ENCODE measurements around the gene CLPX. TPM values are rescaled to one million over a fixed set of nuclear protein-coding genes. Genes with fewer than 3 reads are reported as not detected.
"Not testable (repeated sequence)": the region's sequence is repeated elsewhere in the genome, so short reads cannot be mapped to it uniquely, and the experiment has no call there.

CLPX gene
- total and polyA plus RNA-seq, 2 donors (not counting 1 experiment from before 2014, with no cell fraction given): 16.6 to 54.5 TPM

- Mint-ChIP-seq H3K27ac (no peak overlapping the region), H3K4me1 (no peaks in the 10 kb centered on the region), H3K4me3 (no peak overlapping the region), H3K27me3 (no peaks in the 10 kb centered on the region), H3K9me3 (ENCODE audit: insufficient read depth) (no peaks in the 10 kb centered on the region)
- Histone ChIP-seq H3K4me1 (ENCODE audit: control insufficient read depth in 2 of 2, insufficient read depth in 2 of 2, low read length in 2 of 2) (no peaks in the 10 kb centered on the region), H3K36me3 (replicated peaks in 1 of 2; ENCODE audit: control extremely low read depth in 1 of 2, control insufficient read depth in 1 of 2, extremely low read depth in 1 of 2, insufficient read depth in 2 of 2, low read length in 1 of 2) (peaks cover 1 to 20% of the 10 kb centered on the region in 2 experiments), H3K4me3 (ENCODE audit: control extremely low read depth in 1 of 5, extremely low read depth in 1 of 5, insufficient read depth in 1 of 5, low read depth in 2 of 5, low read length in 4 of 5) (no peak overlapping the region), H3K27me3 (replicated peaks in 1 of 4; ENCODE audit: control extremely low read depth in 1 of 4, control insufficient read depth in 3 of 4, insufficient read depth in 4 of 4, low read length in 3 of 4) (no peaks in the 10 kb centered on the region), H2AFZ (ENCODE audit: insufficient read depth, low read depth, low read length, poor library complexity, severe bottlenecking) (no peak overlapping the region), H3K9me3 (ENCODE audit: control extremely low read depth in 1 of 3, control insufficient read depth in 2 of 3, insufficient read depth in 1 of 3, low read length in 2 of 3) (no peaks in the 10 kb centered on the region), H3K4me2 (replicated peaks; ENCODE audit: low read depth, low read length, poor library complexity, severe bottlenecking) (no peak overlapping the region), H3K27ac (ENCODE audit: low read length in 2 of 2) (no peak overlapping the region), H4K20me1 (ENCODE audit: control insufficient read depth, insufficient read depth, low read length, poor library complexity, severe bottlenecking) (no peaks in the 10 kb centered on the region), H3K9ac (ENCODE audit: low read length) (no peak overlapping the region), H3K79me2 (ENCODE audit: control insufficient read depth, insufficient read depth, low read length) (no peaks in the 10 kb centered on the region)
- WGBS (ENCODE audit: insufficient coverage): 80% methylated on average over 1 of the region's 7 CpGs
- intact Hi-C loops (cut with micrococcal nuclease): no loop called here
- ATAC-seq (ENCODE audit: low read depth) (no peak), DNase-seq (no peak)
- no peak for TF ChIP-seq EZH2 (IDR thresholded peaks at IDR 0.05; ENCODE audit: borderline replicate concordance, insufficient read depth, low read depth, low read length, poor library complexity, severe bottlenecking)
- TF ChIP-seq, protein P1, sequence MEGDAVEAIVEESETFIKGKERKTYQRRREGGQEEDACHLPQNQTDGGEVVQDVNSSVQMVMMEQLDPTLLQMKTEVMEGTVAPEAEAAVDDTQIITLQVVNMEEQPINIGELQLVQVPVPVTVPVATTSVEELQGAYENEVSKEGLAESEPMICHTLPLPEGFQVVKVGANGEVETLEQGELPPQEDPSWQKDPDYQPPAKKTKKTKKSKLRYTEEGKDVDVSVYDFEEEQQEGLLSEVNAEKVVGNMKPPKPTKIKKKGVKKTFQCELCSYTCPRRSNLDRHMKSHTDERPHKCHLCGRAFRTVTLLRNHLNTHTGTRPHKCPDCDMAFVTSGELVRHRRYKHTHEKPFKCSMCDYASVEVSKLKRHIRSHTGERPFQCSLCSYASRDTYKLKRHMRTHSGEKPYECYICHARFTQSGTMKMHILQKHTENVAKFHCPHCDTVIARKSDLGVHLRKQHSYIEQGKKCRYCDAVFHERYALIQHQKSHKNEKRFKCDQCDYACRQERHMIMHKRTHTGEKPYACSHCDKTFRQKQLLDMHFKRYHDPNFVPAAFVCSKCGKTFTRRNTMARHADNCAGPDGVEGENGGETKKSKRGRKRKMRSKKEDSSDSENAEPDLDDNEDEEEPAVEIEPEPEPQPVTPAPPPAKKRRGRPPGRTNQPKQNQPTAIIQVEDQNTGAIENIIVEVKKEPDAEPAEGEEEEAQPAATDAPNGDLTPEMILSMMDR (IDR thresholded peaks at IDR 0.05): no peak
- ChIA-PET POLR2A (no interaction called here), CTCF (interaction anchor here (0.5 to 1.5 kb wide), 2 partner anchors 14 to 673 kb away, joined by 3 to 4 read pairs; partner anchors contain the start of gene UBAP1L)
Measured at GRCh38 chr15:65100442-65100841, 84.7 kb downstream of the CLPX start.

DNA sequence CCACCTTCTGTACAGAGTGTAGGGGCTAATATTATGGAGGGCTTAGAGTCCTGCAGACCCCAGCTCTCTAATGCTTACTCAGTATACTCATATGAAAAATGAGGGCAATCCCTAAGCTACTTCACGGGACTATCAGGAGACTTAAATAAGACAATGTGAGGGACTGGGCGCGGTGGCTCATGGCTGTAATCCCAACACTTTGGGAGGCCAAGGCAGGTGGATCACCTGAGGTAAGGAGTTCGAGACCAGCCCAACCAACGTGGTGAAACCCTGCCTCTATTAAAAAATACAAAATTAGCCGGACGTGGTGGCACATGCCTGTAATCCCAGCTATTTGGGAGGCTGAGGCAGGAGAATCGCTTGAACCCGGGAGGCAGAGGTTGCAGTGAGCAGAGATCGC is 85.3 kb downstream of the CLPX start:
- H3K4me2 ChIP-seq (replicated peaks; ENCODE audit: low read depth, low read length, poor library complexity, severe bottlenecking); H3K4me3 Mint-ChIP-seq; H2AFZ ChIP-seq (ENCODE audit: insufficient read depth, low read depth, low read length, poor library complexity, severe bottlenecking); H3K27ac ChIP-seq (ENCODE audit: low read length in 2 of 2); H3K27ac Mint-ChIP-seq; H3K9me3 ChIP-seq (ENCODE audit: control extremely low read depth in 1 of 3, control insufficient read depth in 2 of 3, insufficient read depth in 1 of 3, low read length in 2 of 3); H3K9ac ChIP-seq (ENCODE audit: low read length); H3K4me1 ChIP-seq (ENCODE audit: control insufficient read depth in 2 of 2, insufficient read depth in 2 of 2, low read length in 2 of 2); intact Hi-C loops (cut with micrococcal nuclease); H3K9me3 Mint-ChIP-seq (ENCODE audit: insufficient read depth); H3K27me3 ChIP-seq (replicated peaks in 1 of 4; ENCODE audit: control extremely low read depth in 1 of 4, control insufficient read depth in 3 of 4, insufficient read depth in 4 of 4, low read length in 3 of 4); POLR2A ChIA-PET; H3K4me3 ChIP-seq (ENCODE audit: control extremely low read depth in 1 of 5, extremely low read depth in 1 of 5, insufficient read depth in 1 of 5, low read depth in 2 of 5, low read length in 4 of 5); DNase-seq; H3K27me3 Mint-ChIP-seq; H3K79me2 ChIP-seq (ENCODE audit: control insufficient read depth, insufficient read depth, low read length); ATAC-seq (ENCODE audit: low read depth); H4K20me1 ChIP-seq (ENCODE audit: control insufficient read depth, insufficient read depth, low read length, poor library complexity, severe bottlenecking); H3K4me1 Mint-ChIP-seq: not testable (repeated sequence)
- H3K36me3 ChIP-seq (replicated peaks in 1 of 2; ENCODE audit: control extremely low read depth in 1 of 2, control insufficient read depth in 1 of 2, extremely low read depth in 1 of 2, insufficient read depth in 2 of 2, low read length in 1 of 2): peaks cover 1 to 19% of the 10 kb centered on the region in 2 experiments
- CTCF ChIA-PET: interaction anchor here (0.5 kb wide), 1 partner anchor 673 kb away, joined by 4 read pairs; no protein-coding TSS in a partner anchor
- WGBS (ENCODE audit: insufficient coverage): 100% methylated on average over 5 of the region's 10 CpGs
